Activated CD8-positive, alpha-beta memory T cell treated with anti-CD3 and anti-CD28 coated beads for 48 hours (primary cell): ENCODE data around the gene GTF2H1.
"Not testable (repeated sequence)": the region's sequence is repeated elsewhere in the genome, so short reads cannot be mapped to it uniquely, and the experiment has no call there.

Source experiments
- DNase-seq, 3 experiments: peaks; one replicate each; pipeline ENCODE4 v3.0.0-alpha.2; 2020; ENCODE audit warnings: low read depth in 2 of 3, low spot score in 2 of 3

Gene GTF2H1

GRCh38 chr11:18317551-18317950, 4.8 kb upstream of the GTF2H1 start:
- no peak for DNase-seq

DNA sequence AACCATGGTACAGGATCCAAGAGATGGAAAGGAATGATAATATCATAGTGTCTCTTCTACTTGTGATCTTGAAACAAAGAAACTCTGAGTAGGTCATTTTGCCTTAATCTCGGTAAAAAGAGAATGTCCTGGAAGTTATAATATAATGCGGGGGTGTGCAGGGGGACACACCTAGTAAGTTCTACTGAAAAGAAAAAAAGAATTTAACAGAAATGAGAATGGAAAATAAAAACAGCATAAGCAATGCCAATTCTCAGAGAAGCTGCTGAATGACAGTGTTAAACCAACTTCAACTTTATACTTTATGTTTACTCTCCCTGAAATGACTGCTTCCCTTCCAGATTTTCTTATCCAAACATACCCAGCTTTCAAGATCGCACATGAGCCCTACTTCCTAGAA, 2.5 kb upstream of the GTF2H1 start:
- DNase-seq: no peak

DNA sequence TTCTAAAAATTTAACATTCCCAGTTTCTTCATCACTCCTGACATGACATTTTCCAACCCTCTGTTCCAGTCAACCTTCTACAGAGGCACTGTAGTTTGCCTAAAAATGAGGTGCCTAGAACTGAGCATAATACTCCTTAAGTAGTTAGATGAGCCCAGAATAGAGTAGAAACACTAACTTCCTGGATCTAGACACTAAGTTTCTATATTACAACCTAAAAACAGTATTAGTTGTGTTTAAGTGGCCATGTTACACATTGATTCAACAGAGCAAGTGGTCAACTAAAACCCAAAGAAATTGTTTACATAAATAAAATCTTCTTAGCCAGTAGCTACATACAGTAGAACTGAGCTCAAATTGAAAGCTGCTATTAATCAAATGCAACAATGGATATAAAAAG, 1.8 kb upstream of the GTF2H1 start:
- DNase-seq: no peak

- no peak for DNase-seq
Observed at GRCh38 chr11:18321578-18321968, 794 bp upstream of the GTF2H1 start.

DNA sequence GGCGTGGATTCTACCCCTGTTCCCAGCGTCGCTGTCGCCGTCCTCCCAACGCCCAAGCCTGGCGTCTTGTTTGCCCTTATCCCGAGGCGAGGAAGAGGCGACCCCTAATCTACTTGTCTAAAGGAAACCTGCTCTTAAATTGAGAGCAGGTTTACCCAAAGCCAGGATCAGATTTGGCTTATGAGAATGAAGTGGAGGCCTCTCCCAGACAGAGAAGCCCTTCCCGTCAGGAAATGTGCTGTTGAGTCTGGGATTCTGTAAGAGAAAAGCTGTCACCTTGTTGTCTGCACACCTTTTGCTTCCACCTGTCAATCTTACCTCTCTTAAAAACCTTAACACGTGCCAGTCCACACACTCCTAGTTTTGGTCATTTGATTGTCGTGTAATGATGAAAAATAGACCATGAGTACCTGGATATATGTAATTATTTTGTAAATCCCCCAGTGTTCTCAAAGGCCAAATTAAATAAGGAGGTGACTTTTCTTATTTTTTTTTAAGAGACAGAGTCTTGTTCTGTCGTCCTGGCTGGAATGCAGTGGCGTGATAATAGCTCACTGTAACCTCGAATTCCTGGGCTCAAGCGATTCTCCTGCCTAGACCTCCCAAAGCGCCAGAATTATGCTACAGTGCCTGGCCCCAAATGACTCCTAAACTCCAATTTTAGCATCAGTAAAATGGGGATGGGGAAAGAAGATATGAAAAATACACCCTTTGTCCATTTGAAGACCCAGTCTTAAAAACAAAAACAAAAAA, 627 bp downstream of the GTF2H1 start:
- DNase-seq: no peak

DNA sequence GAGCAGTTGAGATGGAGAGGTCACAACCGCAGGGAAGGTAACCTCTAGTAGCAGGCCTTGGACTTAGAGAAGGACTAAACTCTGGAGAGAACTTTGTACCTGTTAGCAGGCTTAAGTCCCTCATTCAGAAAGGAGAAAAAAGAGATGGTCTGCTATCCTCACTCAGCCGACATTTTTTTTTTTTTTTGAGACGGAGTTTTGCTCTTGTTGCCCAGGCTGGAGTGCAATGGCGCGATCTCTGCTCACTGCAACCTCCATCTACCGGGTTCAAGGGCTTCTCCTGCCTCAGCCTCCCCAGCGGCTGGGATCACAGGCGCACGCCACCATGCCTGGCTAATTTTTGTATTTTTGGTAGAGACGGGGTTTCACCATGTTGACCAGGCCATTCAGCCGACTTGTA, 1.5 kb downstream of the GTF2H1 start:
- not testable (repeated sequence) for DNase-seq

- no peak for DNase-seq
Observed at GRCh38 chr11:18324381-18324780, 2.0 kb downstream of the GTF2H1 start.

GRCh38 chr11:18329196-18329870, 7.0 kb downstream of the GTF2H1 start:
- DNase-seq: no peak

- DNase-seq: no peak
Observed at GRCh38 chr11:18330921-18331320, 8.6 kb downstream of the GTF2H1 start.

GRCh38 chr11:18332302-18332701, 9.9 kb downstream of the GTF2H1 start:
- no peak for DNase-seq

GRCh38 chr11:18332891-18333290, 10.5 kb downstream of the GTF2H1 start:
- DNase-seq: no peak

DNA sequence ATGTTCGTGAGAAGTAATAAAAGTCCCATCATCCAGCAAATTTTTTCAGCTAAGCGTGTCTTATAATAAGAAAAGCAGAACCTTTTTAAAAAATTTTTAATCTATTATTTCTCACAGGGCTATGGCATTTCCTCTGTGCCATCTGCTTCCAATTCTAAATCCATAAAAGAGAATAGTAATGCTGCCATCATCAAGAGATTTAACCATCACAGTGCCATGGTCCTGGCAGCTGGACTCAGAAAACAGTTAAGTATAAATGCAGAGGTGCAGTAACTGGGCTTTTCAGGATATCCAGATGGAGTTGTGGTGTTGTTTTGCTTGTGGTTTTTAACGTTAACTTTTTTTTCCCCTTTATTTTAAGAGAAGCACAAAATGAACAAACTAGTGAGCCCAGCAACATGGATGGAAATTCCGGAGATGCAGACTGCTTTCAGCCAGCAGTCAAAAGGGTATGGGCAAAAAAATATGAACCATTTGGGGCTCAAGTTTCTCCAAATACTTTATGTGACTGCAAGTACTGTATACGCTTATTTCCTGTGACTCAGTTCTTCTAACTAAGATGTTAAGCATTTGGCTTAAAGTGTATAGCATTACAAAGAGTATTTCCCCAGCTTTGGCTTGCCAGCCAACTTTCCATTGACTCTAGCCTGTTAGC, 25.2 kb downstream of the GTF2H1 start:
- DNase-seq: no peak

- DNase-seq: no peak
Observed at GRCh38 chr11:18352581-18352980, 30.2 kb downstream of the GTF2H1 start.

GRCh38 chr11:18358646-18359045, 36.3 kb downstream of the GTF2H1 start:
- DNase-seq: no peak

DNA sequence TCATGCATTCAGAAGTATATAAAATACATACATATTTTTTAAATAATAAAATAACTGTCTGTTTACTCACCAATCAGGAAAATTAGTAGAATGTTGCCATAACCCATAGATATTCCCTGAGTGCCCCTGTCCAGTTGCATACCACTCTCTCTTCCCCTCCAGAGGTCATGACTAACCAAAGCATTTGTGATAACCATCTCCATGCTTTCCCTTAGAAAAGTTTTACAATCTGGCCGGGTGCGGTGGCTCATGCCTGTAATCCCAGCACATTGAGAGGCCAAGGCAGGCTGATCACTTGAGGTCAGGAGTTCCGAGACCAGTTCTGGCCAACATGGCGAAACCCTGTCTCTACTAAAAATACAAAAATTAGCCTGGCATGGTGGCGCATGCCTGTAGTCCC, 38.8 kb downstream of the GTF2H1 start:
- DNase-seq: no peak

- no peak for DNase-seq
Observed at GRCh38 chr11:18364495-18365073, 42.2 kb downstream of the GTF2H1 start.

GRCh38 chr11:18365741-18366140, 43.4 kb downstream of the GTF2H1 start:
- no peak for DNase-seq

DNA sequence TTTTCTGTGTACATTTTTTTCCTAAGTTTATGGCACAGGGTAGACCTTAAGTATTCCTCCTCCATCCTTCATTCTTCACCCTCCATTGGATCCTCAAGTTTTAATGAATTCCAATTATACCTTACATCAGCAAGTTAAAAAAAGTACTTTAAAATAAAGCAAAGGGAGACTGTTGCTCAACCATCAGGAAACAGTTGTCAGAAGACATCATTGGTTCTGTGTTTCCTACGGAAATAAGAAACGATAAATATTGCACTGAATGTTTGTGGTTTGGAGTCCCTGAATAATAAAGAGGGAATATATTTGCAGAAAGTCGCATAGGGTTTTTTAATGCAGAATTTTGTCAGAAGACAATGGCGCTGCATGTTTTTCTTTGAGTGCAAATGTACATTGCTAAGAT, 43.9 kb downstream of the GTF2H1 start:
- DNase-seq: no peak

- no peak for DNase-seq
Observed at GRCh38 chr11:18367431-18367830, 45.1 kb downstream of the GTF2H1 start.

GRCh38 chr11:18368221-18368620, 45.9 kb downstream of the GTF2H1 start:
- DNase-seq: no peak

DNA sequence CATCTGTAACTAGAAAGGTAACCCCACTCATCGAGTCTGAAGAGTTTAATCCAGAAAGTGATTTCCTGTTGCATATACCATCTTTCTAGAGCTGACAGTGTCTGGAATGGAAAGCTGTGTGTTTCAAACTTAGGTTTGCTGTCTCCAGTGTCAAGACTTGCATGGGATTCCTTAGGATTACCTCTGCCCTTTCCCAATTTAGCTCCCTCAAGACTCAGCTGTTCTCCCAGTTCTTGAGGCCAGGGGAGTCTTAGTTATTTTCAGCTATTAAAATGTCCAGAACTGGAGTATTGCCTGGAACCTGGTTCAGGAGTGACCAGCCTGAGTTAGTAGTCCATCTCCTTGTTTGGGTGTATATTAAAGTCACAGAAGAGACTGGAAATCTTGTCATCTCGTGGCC, 47.0 kb downstream of the GTF2H1 start:
- no peak for DNase-seq

DNA sequence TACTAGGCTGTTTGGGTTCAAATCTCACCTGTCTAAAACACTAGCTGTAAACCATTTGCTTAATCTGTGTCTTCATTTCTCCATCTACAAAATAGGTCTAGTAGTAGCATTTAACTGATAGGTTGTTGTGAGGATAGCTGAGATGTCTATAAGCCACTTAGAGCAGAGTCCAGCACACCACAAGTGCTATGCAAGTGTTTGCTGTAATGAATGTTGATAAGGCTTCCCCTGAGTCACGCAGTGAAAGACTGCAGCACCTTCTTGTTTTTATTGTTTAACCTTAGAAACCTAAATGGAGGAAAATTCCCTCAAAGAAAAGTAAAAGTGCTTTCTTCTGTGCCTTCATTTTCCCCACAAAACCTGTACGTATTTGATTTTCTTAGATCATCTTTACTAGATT, 48.9 kb downstream of the GTF2H1 start:
- DNase-seq: no peak
